Effector memory CD4-positive, alpha-beta T cell (primary cell): Measurements from ENCODE around the gene RHOH.
A peak's percentile ranks its signal among the peaks of the same experiment; 100 is the strongest.

Source experiments
- DNase-seq, 3 donors: peaks; one replicate each; pipeline ENCODE4 v3.0.0-alpha.2; 2020
- H3K27ac ChIP-seq: 2 replicates; pipeline ENCODE4 v1.7.0; 2013; ENCODE audit warnings: mild to moderate bottlenecking, low read length, moderate library complexity; ENCODE audit not compliant: insufficient read depth, poor library complexity, severe bottlenecking
- H3K27me3 ChIP-seq: replicated peaks from 2 replicates; pipeline ENCODE4 v1.7.0; 2013; ENCODE audit warnings: mild to moderate bottlenecking, low read length; ENCODE audit not compliant: insufficient read depth, control insufficient read depth, poor library complexity, severe bottlenecking
- H3K36me3 ChIP-seq: 2 replicates; pipeline ENCODE4 v1.7.0; 2013; ENCODE audit warnings: mild to moderate bottlenecking, low read length, moderate library complexity; ENCODE audit not compliant: control insufficient read depth, insufficient read depth
- H3K4me1 ChIP-seq: 2 replicates; pipeline ENCODE4 v1.7.0; 2013; ENCODE audit warnings: low read length, mild to moderate bottlenecking; ENCODE audit not compliant: control insufficient read depth, insufficient read depth, poor library complexity, severe bottlenecking
- H3K4me3 ChIP-seq: 2 replicates; pipeline ENCODE4 v1.7.0; 2013; ENCODE audit warnings: low read length, low read depth, mild to moderate bottlenecking; ENCODE audit not compliant: insufficient read depth, poor library complexity, severe bottlenecking
- H3K9me3 ChIP-seq: 2 replicates; pipeline ENCODE4 v1.7.0; 2013; ENCODE audit warnings: mild to moderate bottlenecking, low read length, moderate library complexity; ENCODE audit not compliant: control insufficient read depth

RHOH gene

GRCh38 chr4:40170588-40170987 lies 26.2 kb upstream of the RHOH start:
- Histone ChIP-seq H3K36me3 (no peaks in the 10 kb centered on the region), H3K27ac (no peak overlapping the region), H3K4me1 (peaks cover 8% of the 10 kb centered on the region), H3K4me3 (no peak overlapping the region), H3K9me3 (no peaks in the 10 kb centered on the region), H3K27me3 (no peaks in the 10 kb centered on the region)
- DNase-seq: no peak

DNA sequence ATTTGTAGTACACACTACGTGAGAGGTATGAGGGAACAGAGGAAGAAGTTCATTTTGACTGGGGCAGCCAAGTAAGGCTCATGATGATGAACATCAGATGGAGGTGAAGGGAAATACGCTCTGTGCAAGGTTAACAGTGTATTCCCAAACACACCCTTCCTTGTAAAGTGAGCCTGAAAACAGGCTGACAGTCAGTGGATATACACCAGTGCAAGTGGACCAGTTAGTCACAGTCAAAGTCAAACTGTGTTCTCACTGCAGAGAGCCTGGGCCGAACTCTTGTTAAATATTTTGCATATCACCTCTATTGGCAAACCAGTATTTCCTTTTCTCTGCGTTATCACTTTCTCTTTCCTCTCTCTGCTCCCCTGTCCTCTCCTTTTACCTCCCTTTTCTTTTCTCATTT lies 23.4 kb upstream of the RHOH start:
- no peak overlapping the region for H3K4me3 ChIP-seq
- DNase-seq: no peak
- no peaks in the 10 kb centered on the region for H3K36me3 ChIP-seq
- H3K4me1 ChIP-seq: peaks cover 8% of the 10 kb centered on the region
- no peaks in the 10 kb centered on the region for H3K27me3 ChIP-seq
- no peaks in the 10 kb centered on the region for H3K9me3 ChIP-seq
- H3K27ac ChIP-seq: no peak overlapping the region

DNA sequence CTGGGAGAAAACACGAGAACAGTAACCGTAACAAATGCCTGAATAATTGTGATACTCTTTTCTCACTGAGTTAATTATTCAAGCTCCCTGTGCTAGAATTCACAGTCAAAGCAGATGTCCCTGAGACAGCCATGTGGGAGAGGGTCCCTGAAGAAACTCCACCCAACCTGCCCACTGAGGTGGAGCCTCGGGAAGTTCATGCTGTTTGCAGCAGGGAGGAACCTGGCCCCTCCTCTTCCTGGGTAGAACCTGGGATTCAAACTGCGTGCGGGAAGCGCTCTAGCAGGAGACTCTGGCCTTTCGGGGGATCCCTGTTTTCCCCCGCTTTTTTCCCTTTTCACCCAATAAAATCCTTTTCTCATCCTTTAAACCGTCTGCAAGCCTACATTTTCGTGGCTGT lies 20.2 kb upstream of the RHOH start:
- Histone ChIP-seq H3K4me1 (peaks cover 8% of the 10 kb centered on the region), H3K4me3 (no peak overlapping the region), H3K27me3 (no peaks in the 10 kb centered on the region), H3K9me3 (no peaks in the 10 kb centered on the region), H3K27ac (no peak overlapping the region), H3K36me3 (no peaks in the 10 kb centered on the region)
- no peak for DNase-seq

- Histone ChIP-seq H3K36me3 (no peaks in the 10 kb centered on the region), H3K9me3 (no peaks in the 10 kb centered on the region), H3K27ac (no peak overlapping the region), H3K4me1 (peaks cover 8% of the 10 kb centered on the region), H3K27me3 (no peaks in the 10 kb centered on the region), H3K4me3 (no peak overlapping the region)
- no peak for DNase-seq
Measured at GRCh38 chr4:40177591-40177990, 19.2 kb upstream of the RHOH start.

- Histone ChIP-seq H3K36me3 (no peaks in the 10 kb centered on the region), H3K4me3 (no peak overlapping the region), H3K9me3 (no peaks in the 10 kb centered on the region), H3K27ac (no peak overlapping the region), H3K27me3 (no peaks in the 10 kb centered on the region), H3K4me1 (peaks cover 2% of the 10 kb centered on the region)
- no peak for DNase-seq
Measured at GRCh38 chr4:40178672-40179071, 18.2 kb upstream of the RHOH start.

DNA sequence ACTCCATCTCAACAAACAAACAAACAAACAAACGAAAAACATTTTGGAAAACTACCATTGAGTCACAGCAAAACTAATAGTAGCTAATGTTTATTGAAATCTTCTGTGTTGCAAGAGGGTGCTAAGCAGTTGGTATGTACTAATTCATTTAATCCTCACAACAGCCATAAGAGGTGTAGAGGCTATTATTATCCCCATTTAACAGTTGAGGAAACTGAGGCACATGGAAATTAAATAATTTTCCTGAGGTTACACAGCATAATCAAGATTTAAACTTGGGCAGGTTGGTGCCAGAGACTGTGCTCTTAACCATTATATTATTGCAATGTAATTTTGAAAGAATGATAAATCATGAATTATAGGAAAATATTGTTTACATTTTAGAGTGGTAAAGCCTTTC lies 17.5 kb upstream of the RHOH start:
- H3K27ac ChIP-seq: no peak overlapping the region
- H3K4me3 ChIP-seq: no peak overlapping the region
- no peak for DNase-seq

DNA sequence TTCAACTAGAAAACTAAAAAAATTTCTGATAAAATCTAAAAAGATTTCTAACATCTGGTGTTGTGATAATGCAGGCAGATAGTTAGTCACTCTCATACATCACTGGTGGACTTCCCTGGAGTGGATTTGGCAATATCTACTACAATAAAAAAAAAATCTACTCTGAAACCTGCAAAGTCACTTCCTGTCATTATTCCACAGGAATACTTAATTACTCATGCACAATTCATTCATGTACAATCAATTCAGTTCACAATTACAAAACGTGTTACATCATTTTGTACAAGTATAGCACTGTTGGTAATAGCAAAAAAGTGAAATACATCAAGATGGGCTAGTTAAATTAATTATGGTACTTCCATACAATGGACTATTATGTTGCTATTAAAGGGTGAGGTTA lies 16.5 kb upstream of the RHOH start:
- H3K27ac ChIP-seq: no peak overlapping the region
- H3K36me3 ChIP-seq: no peaks in the 10 kb centered on the region
- H3K27me3 ChIP-seq: no peaks in the 10 kb centered on the region
- no peak overlapping the region for H3K4me3 ChIP-seq
- H3K9me3 ChIP-seq: no peaks in the 10 kb centered on the region
- H3K4me1 ChIP-seq: peaks cover 3% of the 10 kb centered on the region
- no peak for DNase-seq

More for the DNA sequence above, 17.5 kb upstream of the RHOH start:
- Histone ChIP-seq H3K4me1 (peaks cover 2% of the 10 kb centered on the region), H3K9me3 (no peaks in the 10 kb centered on the region), H3K36me3 (no peaks in the 10 kb centered on the region), H3K27me3 (no peaks in the 10 kb centered on the region)

GRCh38 chr4:40182001-40182400 lies 14.8 kb upstream of the RHOH start:
- Histone ChIP-seq H3K36me3 (no peaks in the 10 kb centered on the region), H3K4me1 (peaks cover 3% of the 10 kb centered on the region), H3K4me3 (no peak overlapping the region), H3K27me3 (no peaks in the 10 kb centered on the region), H3K27ac (no peak overlapping the region), H3K9me3 (no peaks in the 10 kb centered on the region)
- DNase-seq: no peak

DNA sequence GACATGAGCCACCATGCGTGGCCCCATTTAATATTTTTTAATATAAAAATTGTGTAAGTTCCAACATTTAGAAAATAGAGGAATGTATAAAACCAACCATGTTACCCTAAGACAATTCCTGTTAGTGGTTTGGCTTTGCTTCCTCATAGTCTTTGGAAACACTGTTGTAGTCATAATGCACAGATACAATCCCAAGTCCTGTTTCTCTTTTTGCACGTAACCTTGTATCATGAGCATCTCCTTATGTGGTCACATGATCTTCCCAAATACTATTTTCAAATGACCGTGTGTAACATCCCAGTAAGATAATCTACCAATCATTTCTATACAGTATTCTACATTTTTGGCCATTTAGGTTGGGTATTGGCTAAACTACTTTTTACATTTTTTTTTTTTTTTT lies 13.9 kb upstream of the RHOH start:
- Histone ChIP-seq H3K4me3 (no peak overlapping the region), H3K27ac (no peak overlapping the region), H3K9me3 (no peaks in the 10 kb centered on the region), H3K4me1 (peaks cover 3% of the 10 kb centered on the region), H3K27me3 (no peaks in the 10 kb centered on the region), H3K36me3 (no peaks in the 10 kb centered on the region)
- no peak for DNase-seq

DNA sequence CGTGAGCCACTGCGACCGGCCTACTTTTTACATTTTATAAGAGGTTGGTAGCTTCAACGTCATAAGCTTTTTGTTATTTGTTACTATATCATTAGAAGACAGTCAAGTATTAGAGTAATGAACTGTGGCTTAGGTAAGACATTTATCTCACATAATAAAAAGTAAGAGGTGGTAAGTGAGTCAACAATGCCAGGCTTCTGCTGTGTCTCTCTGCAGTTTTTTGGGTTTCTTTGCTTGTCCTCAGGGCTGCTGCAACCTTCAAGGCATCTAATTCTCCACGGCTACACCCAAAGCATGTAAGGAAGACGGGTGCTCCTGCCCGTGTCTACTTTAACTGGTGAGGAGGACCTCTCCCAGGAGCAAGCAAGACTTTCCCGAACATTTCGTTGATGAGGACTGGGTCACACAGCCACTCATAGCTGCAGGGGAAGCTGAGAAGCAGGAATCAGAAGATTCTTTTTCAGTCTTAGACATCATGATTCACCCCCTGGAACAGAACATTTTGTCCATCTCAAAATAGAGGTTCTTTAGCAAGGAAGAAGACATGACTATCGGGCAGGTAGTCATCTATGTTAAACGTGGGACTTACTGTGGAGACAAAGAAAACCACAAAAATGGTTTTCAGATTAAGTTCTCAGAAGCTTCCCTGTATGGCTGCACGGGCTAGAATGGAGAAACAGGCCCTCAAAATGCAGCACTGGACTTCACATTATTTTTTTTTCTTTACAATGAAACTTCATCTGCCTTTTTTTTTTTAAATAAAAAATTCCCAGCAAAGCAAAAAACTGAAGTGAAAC lies 13.0 kb upstream of the RHOH start:
- no peak overlapping the region for H3K27ac ChIP-seq
- peaks cover 3% of the 10 kb centered on the region for H3K4me1 ChIP-seq
- no peaks in the 10 kb centered on the region for H3K9me3 ChIP-seq
- peak overlapping the region; percentile 13 for H3K4me3 ChIP-seq
- H3K27me3 ChIP-seq: no peaks in the 10 kb centered on the region
- DNase-seq: no peak
- H3K36me3 ChIP-seq: no peaks in the 10 kb centered on the region
